GM19023 (cell line): ENCODE results near the gene HSPA4.
"Not testable (repeated sequence)": the region's sequence is repeated elsewhere in the genome, so short reads cannot be mapped to it uniquely, and the experiment has no call there.

Source experiments
- ATAC-seq: cut with Tn5 transposase; IDR thresholded peaks from one replicate; pipeline ENCODE4 v1.9.1; 2021; ENCODE audit warnings: mild to moderate bottlenecking, moderate library complexity; ENCODE audit not compliant: unreplicated experiment

HSPA4 gene

GRCh38 chr5:133049726-133050048 lies 2.1 kb upstream of the HSPA4 start:
- no peak for ATAC-seq

DNA sequence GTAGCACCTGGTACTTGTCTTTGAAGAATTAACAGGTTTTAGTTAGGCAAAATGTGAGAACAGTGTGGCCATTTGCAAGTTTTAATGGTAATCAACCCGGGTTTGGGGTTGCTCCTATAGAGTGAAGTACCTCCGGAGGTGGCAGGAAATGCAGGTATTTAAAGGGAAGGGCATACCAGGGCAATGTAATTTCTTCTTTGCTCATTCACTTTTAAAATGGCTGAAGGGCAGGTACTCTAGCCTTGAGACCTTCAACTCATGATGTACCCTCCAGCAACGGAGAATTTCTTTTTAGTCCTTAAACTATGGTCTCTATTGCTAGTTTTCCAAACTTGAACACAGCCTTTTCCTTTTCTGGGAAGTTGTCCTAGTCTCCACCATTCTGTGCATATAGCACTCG lies 1.3 kb upstream of the HSPA4 start:
- no peak for ATAC-seq

DNA sequence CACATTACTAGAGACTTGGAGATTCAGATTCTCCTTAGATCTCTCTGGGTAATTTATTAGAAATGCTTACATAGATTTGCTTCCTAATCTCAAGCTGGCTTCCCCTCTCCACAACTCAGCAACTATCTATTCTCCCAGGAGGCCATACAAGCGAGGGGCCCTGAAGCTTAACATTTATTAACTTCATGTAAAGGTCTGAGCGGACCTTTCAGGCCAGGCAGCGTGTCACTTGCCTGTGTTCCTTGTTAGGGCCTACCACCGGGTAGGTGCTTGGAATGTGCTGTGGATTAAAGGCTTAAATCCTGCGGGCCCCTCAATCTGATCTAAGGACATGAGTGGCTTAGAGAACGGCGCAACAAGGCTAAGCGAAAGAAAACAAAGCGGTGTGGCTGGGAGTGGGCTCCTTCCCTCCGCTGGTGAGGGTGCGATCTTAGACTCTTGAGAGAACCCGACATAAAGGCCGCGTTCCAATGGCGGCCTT lies 712 bp upstream of the HSPA4 start:
- peak; percentile 11 for ATAC-seq

DNA sequence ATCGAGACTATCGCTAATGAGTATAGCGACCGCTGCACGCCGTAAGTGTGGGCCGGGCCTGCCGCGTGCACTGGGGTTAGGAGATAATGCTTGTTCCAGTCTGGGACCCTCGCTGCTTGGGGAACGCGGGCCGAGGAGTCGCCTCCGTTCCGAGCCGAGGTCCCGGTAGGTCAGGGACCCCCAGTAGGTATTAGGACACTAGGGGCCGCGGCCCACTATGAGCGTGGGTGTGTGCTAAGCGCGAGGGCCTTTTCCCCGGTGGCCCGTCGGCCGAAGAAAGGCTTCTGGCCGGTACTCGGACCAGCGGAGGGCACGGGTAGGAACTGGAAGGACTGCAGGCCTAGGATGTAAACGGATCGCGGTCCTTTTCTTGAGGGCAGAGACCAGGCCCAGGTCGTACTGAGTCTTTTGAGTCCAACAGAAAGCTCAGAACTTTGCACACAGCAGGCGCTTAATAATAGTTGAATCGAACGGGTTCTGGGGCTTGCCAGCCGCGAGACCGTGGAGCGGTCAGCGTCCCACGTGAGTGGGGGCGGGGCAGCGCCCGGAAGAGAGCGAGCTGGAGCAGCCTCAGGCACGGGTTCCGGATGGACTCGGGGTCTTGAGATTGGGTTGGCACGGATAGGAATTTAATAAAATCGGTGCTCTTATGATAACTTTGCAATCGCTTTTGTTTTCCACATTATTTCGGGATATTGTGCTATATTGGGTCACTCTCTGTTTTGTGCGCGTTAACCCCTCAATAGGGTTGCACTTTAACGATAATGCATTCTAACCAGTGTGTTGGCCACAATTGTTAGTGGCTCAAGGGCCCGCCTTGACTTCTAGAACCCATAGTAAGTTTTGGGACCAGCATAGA lies 733 bp downstream of the HSPA4 start:
- ATAC-seq: peak; percentile 32

- no peak for ATAC-seq
These were observed 1.6 kb downstream of the HSPA4 start for GRCh38 chr5:133053448-133053847.

GRCh38 chr5:133054697-133055471 lies 3.1 kb downstream of the HSPA4 start:
- no peak for ATAC-seq

DNA sequence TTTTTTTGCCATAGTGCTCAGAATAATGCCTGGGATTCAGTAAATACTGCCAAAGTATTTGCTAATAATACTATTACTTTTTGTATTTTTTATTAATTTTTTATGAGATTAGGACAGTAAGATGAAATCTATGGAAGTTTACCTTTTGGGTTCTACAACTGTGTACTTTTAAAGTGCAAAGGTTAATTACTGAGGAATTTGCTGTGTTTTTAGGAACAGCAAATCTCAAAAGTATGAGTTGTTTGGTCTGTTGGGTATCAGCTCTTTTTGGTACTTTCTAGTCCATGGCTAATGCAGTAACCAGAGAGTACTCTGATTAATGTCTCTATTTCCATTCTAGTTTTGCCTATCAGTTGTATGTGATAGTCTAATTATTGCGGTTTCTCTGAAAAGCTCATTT lies 5.1 kb downstream of the HSPA4 start:
- no peak for ATAC-seq

DNA sequence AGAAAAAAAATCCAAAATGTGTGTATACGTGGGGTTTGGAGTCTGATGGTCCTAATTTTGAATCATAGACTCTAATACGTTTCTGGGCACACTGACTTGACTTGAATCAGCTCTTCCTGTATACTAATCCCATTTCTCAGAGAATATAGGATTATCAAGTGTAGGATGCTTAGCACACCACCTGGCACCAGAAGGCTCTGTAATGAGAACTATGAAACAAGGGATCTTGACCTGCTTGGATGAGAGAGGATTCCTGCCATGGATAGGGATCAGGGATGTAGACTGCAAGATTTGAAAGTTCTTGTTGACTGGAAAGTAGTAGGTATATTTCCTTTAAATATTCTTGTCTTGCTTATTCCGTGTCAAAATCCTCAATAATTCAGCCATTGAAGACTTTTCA lies 7.8 kb downstream of the HSPA4 start:
- no peak for ATAC-seq

GRCh38 chr5:133062276-133062675 lies 10.5 kb downstream of the HSPA4 start:
- no peak for ATAC-seq

- no peak for ATAC-seq
These were observed 12.2 kb downstream of the HSPA4 start for GRCh38 chr5:133063965-133064364.

- no peak for ATAC-seq
These were observed 13.7 kb downstream of the HSPA4 start for GRCh38 chr5:133065471-133065870.

DNA sequence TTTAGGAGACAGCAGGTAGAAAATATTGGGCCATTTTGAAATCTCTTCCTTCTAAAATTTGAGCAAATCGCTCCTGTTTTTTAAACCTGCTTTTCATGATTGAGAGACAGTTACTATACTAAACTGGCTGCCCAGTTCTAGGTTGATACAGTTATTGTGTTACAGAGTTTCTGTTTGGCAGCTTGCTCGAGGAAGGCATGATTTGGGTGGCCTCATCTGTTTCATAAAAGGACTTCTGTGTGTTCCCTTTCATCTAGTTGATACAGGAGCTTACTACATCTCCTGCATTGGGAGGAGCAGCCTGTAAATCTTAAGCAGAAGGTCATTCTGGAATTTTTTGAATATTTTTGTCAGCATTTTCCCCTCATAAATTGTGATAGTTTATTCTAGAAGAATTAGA lies 14.2 kb downstream of the HSPA4 start:
- ATAC-seq: no peak

DNA sequence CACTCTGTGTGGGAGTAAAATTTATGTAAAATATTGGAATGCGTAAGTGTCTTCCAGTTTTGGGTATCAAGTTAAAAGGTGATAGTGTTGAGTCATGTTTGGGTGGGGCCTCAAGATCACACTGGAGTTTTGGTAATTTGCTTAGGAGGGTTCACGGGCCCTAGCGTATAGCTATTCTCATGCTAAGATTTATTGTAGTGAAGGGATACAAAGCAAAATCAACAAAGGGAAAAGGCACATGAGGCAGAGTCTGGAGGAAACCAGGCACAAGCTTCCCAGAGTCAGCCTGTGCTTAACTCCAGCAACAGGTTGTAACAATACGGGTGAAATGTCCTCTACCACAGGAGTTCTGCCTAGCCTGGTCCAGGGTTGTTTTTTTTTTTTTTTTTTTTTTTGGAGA lies 20.2 kb downstream of the HSPA4 start:
- ATAC-seq: no peak

- ATAC-seq: no peak
These were observed 24.0 kb downstream of the HSPA4 start for GRCh38 chr5:133075572-133076536.

GRCh38 chr5:133079048-133079447 lies 27.2 kb downstream of the HSPA4 start:
- no peak for ATAC-seq

GRCh38 chr5:133081036-133081435 lies 29.2 kb downstream of the HSPA4 start:
- ATAC-seq: no peak

DNA sequence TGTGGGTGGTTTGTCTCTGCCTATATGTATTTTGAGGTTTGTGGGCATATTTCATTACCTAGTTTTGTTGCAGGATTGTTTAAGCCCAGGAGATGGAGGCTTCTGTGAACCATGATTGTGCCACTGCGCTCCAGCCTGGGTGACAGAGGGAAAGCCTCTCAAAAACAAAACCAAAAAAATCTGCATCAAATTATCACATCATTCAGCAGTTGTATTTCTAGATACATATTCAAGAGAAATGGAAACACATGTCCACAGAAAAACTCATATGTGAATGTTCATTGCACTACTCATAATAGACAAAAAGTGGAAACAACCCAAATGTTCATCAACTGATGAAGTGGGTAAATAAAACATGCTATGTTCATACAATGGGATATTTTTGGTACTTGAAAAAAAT lies 29.9 kb downstream of the HSPA4 start:
- ATAC-seq: no peak

DNA sequence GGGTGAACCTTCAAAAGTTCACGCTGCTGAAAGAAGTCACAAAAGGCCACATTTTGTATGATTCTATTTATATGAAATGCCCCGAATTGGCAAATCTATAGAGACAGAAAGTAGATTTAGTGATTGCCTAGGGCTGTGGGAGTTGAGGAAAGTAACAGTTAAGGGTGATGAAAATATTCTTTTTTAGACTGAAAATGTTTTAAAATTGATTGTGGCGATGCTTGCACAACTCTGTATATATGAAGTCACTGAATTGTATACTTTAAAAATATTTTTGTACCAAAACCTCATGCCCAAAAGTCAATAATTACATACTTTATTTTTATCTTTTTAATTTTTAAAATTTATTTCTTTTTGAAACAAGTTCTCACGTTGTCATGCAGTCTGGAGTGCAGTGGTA lies 30.3 kb downstream of the HSPA4 start:
- no peak for ATAC-seq

- no peak for ATAC-seq
These were observed 32.1 kb downstream of the HSPA4 start for GRCh38 chr5:133083901-133084300.

GRCh38 chr5:133085171-133085570 lies 33.4 kb downstream of the HSPA4 start:
- not testable (repeated sequence) for ATAC-seq

DNA sequence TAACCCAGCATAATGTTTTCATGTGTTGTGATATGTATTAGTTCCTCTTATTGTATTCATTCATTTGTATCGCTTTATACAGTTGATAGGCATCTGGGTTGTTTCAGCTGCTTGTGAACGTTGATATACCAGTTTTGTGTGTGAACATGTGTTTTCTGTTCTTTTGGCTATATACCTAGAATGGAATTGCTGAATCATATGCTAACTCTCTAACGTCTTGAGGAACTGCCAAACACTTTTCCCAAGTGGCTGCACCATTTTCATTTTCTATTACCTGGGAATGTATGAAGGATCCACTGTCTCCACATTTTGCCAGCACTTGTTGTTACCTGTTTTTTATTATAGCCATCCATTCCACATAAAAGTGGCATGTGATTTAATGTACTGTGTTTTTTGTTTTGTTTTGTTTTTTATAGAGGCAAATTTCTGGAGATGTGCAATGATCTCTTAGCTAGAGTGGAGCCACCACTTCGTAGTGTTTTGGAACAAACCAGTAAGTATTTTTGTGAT lies 34.6 kb downstream of the HSPA4 start:
- ATAC-seq: no peak
